Measurements from ENCODE around the gene CDH4.

The CDH4 gene

GRCh38 chr20:61588411-61589385 lies 336.6 kb downstream of the CDH4 start:
- no peak for DNase-seq (ENCODE audit: low spot score)
- no peak for TF ChIP-seq CTCF (IDR thresholded peaks at IDR 0.05; ENCODE audit: extremely low read depth, missing control alignments)

- no peak for TF ChIP-seq CTCF (IDR thresholded peaks at IDR 0.05; ENCODE audit: extremely low read depth, missing control alignments)
- DNase-seq (ENCODE audit: low spot score), result no peak
These were observed 338.2 kb downstream of the CDH4 start for GRCh38 chr20:61590236-61590635.

GRCh38 chr20:61593516-61593915 lies 341.5 kb downstream of the CDH4 start:
- DNase-seq (ENCODE audit: low spot score), result no peak
- TF ChIP-seq CTCF (IDR thresholded peaks at IDR 0.05; ENCODE audit: extremely low read depth, missing control alignments), result no peak

- no peak for DNase-seq (ENCODE audit: low spot score)
- no peak for TF ChIP-seq CTCF (IDR thresholded peaks at IDR 0.05; ENCODE audit: extremely low read depth, missing control alignments)
These were observed 342.1 kb downstream of the CDH4 start for GRCh38 chr20:61594198-61594597.

- no peak for TF ChIP-seq CTCF (IDR thresholded peaks at IDR 0.05; ENCODE audit: extremely low read depth, missing control alignments)
- no peak for DNase-seq (ENCODE audit: low spot score)
These were observed 343.2 kb downstream of the CDH4 start for GRCh38 chr20:61595216-61595615.

- DNase-seq (ENCODE audit: low spot score), result no peak
- TF ChIP-seq CTCF (IDR thresholded peaks at IDR 0.05; ENCODE audit: extremely low read depth, missing control alignments), result no peak
These were observed 344.7 kb downstream of the CDH4 start for GRCh38 chr20:61596687-61597330.

GRCh38 chr20:61597996-61598395 lies 345.9 kb downstream of the CDH4 start:
- no peak for DNase-seq (ENCODE audit: low spot score)
- no peak for TF ChIP-seq CTCF (IDR thresholded peaks at IDR 0.05; ENCODE audit: extremely low read depth, missing control alignments)

All from GM20000 (cell line).